Left cardiac atrium (tissue), 4 donors: ENCODE data around the gene SMIM14. TPM values are rescaled to one million over a fixed set of nuclear protein-coding genes. Genes with fewer than 3 reads are reported as not detected.
A peak's percentile ranks its signal among the peaks of the same experiment; 100 is the strongest.
"Not testable (repeated sequence)": the region's sequence is repeated elsewhere in the genome, so short reads cannot be mapped to it uniquely, and the experiment has no call there.

Source experiments
- ATAC-seq, 2 donors: fragments of 200-7000 bp; cut with Tn5 transposase; one replicate each; pipeline ENCODE4 v1.9.1; 2020; ENCODE audit warnings: mild to moderate bottlenecking in 2 of 2, moderate library complexity in 2 of 2
- DNase-seq: peaks from one replicate; pipeline ENCODE4 v3.0.0-alpha.2; 2020
- intact Hi-C, 2 donors: fragments of 100-400 bp; cut with DNase I; formaldehyde crosslinking; loops; one replicate each; pipeline versions ENCODE4 v1.14.1 to v1.15.1; 2022 to 2023
- total RNA-seq, 2 donors: library from RNA; stranded (reverse); fragmentation: NEBNext Ultra II Directional; extraction: Animal tissue kit (Norgen Biotek cat#: 25700); gene quantifications; one replicate each; pipeline ENCODE4 v1.2.1, GENCODE V29; 2021
- donor health status: DM: no; HTN: yes; CAD: no.
- donor health status: DM: no; HTN: yes; CAD: no; lungs with severe emphysema.
- donor health status: DM: yes; HTN: yes; CAD: no.
- donor health status: Dilated cardiomyopathy.

The SMIM14 gene
- total RNA-seq, 2 donors from 2014 or later, result 21.7 to 22.3 TPM

GRCh38 chr4:39548425-39549067, 90.1 kb downstream of the SMIM14 start:
- intact Hi-C loops, result no loop called here
- DNase-seq (no peak), ATAC-seq (no peak)

- no peak for ATAC-seq
- intact Hi-C loops, result no loop called here
- DNase-seq, result no peak
These were observed 93.9 kb downstream of the SMIM14 start for GRCh38 chr4:39544580-39545315.

GRCh38 chr4:39544080-39544479, 94.6 kb downstream of the SMIM14 start:
- ATAC-seq, intact Hi-C loops, DNase-seq: not testable (repeated sequence)

GRCh38 chr4:39543034-39543433, 95.6 kb downstream of the SMIM14 start:
- intact Hi-C loops, result no loop called here
- no peak for DNase-seq

GRCh38 chr4:39542611-39543012, 96.1 kb downstream of the SMIM14 start:
- intact Hi-C loops, result no loop called here
- DNase-seq (no peak), ATAC-seq (no peak)

More at GRCh38 chr4:39543034-39543433, 95.6 kb downstream of the SMIM14 start:
- ATAC-seq, result no peak

- intact Hi-C loops, result no loop called here
- DNase-seq, result no peak
- no peak for ATAC-seq
These were observed 96.6 kb downstream of the SMIM14 start for GRCh38 chr4:39541987-39542610.

- intact Hi-C loops, result no loop called here
- no peak for DNase-seq
- no peak for ATAC-seq
These were observed 99.5 kb downstream of the SMIM14 start for GRCh38 chr4:39539089-39539611.

GRCh38 chr4:39533541-39533940, 105.1 kb downstream of the SMIM14 start:
- DNase-seq (no peak), ATAC-seq (no peak)
- intact Hi-C loops, result no loop called here

GRCh38 chr4:39532237-39532636, 106.4 kb downstream of the SMIM14 start:
- intact Hi-C loops, DNase-seq, ATAC-seq: not testable (repeated sequence)

- DNase-seq, result no peak
- intact Hi-C loops, result no loop called here
- ATAC-seq, result no peak
These were observed 108.0 kb downstream of the SMIM14 start for GRCh38 chr4:39530682-39531081.

- DNase-seq (no peak), ATAC-seq (no peak)
- intact Hi-C loops, result loop anchor here in 1 of 2 donors (5.0 kb wide), 1 partner anchor 448 kb away; the partner anchor contains the start of gene PDS5A
These were observed 109.1 kb downstream of the SMIM14 start for GRCh38 chr4:39529534-39529933.

- DNase-seq, result peak; percentile 91
- peak; percentile 39 to 78 for ATAC-seq
- intact Hi-C loops, result loop anchor here in 1 of 2 donors (5.0 kb wide), 1 partner anchor 449 kb away; the partner anchor contains the start of gene PDS5A
These were observed 110.6 kb downstream of the SMIM14 start for GRCh38 chr4:39528061-39528465.

- intact Hi-C loops, result loop anchor here in 1 of 2 donors (1.0 to 5.0 kb wide), 2 partner anchors 112 to 450 kb away; partner anchors contain the start of gene PDS5A
- DNase-seq, result peak; percentile 98
- ATAC-seq, result peak; percentile 98
These were observed 111.2 kb downstream of the SMIM14 start, which contains the start of gene UGDH for GRCh38 chr4:39527296-39528060. Gene UGDH, minus strand, starts transcription at chr4:39527439. Its CDS starts 5,927 bp downstream, at chr4:39521512.

GRCh38 chr4:39526765-39527295, 111.8 kb downstream of the SMIM14 start:
- intact Hi-C loops, result loop anchor here in 1 of 2 donors (1.0 to 5.0 kb wide), 2 partner anchors 112 to 450 kb away; partner anchors contain the start of gene PDS5A
- no peak for ATAC-seq

GRCh38 chr4:39525822-39526690, 112.6 kb downstream of the SMIM14 start:
- intact Hi-C loops, result loop anchor here in 1 of 2 donors (5.0 kb wide), 1 partner anchor 451 kb away; the partner anchor contains the start of gene PDS5A
- DNase-seq (no peak), ATAC-seq (no peak)

More at GRCh38 chr4:39526765-39527295, 111.8 kb downstream of the SMIM14 start:
- DNase-seq, result no peak

GRCh38 chr4:39524161-39524957, 114.3 kb downstream of the SMIM14 start:
- intact Hi-C loops, result no loop called here
- DNase-seq (no peak), ATAC-seq (no peak)

GRCh38 chr4:39522068-39522467, 116.6 kb downstream of the SMIM14 start:
- intact Hi-C loops, result no loop called here
- ATAC-seq, result no peak
- DNase-seq, result no peak
